Karpas-422 (cell line): ENCODE data around the gene DYSF. TPM values are rescaled to one million over a fixed set of nuclear protein-coding genes. Genes with fewer than 3 reads are reported as not detected.

Source experiments
- DNase-seq: peaks from one replicate; pipeline ENCODE4 v3.0.0-alpha.2; 2015
- H2AFZ ChIP-seq: fragments of 200-600 bp; sonication (generic); 2 replicates; pipeline ENCODE4 v1.6.1; 2014; ENCODE audit warnings: antibody characterized with exemption, low read length, mixed read lengths
- H3K27ac ChIP-seq: fragments of 200-600 bp; sonication (generic); 2 replicates; pipeline ENCODE4 v1.5.1; 2014; ENCODE audit warnings: mild to moderate bottlenecking, low read length, moderate library complexity
- H3K27me3 ChIP-seq: fragments of 200-600 bp; sonication (generic); 2 replicates; pipeline ENCODE4 v1.6.1; 2014; ENCODE audit warnings: low read length, mixed read lengths
- H3K36me3 ChIP-seq: fragments of 200-600 bp; sonication (generic); 2 replicates; pipeline ENCODE4 v1.6.1; 2014; ENCODE audit warnings: low read length, mixed read lengths; ENCODE audit not compliant: insufficient read depth
- H3K4me1 ChIP-seq: fragments of 200-600 bp; sonication (generic); 2 replicates; pipeline ENCODE4 v1.6.1; 2014; ENCODE audit warnings: mild to moderate bottlenecking, low read length, mixed read lengths
- H3K4me2 ChIP-seq: fragments of 200-600 bp; sonication (generic); 2 replicates; pipeline ENCODE4 v1.6.1; 2014; ENCODE audit warnings: low read length, low read depth, mild to moderate bottlenecking; ENCODE audit not compliant: poor library complexity, severe bottlenecking
- H3K4me3 ChIP-seq: fragments of 200-600 bp; sonication (generic); 2 replicates; pipeline ENCODE4 v1.5.1; 2014; ENCODE audit warnings: mild to moderate bottlenecking, antibody characterized with exemption, low read length, mixed read lengths
- H3K79me2 ChIP-seq: fragments of 200-600 bp; sonication (generic); 2 replicates; pipeline ENCODE4 v1.6.1; 2014; ENCODE audit warnings: mild to moderate bottlenecking, low read length, mixed read lengths
- H3K9ac ChIP-seq: fragments of 200-600 bp; sonication (generic); 2 replicates; pipeline ENCODE4 v1.6.0; 2014; ENCODE audit warnings: low read length
- H3K9me2 ChIP-seq: fragments of 200-600 bp; sonication (generic), shearing (Covaris generic); replicated peaks from 2 replicates; pipeline ENCODE4 v1.6.0; 2014; ENCODE audit warnings: mild to moderate bottlenecking, low read length, moderate library complexity; ENCODE audit not compliant: insufficient read depth
- H3K9me3 ChIP-seq: fragments of 300-700, 200-600 bp; sonication (generic); 2 replicates; pipeline ENCODE4 v1.6.1; 2014; ENCODE audit warnings: low read length, mixed read lengths
- H4K20me1 ChIP-seq: fragments of 200-600 bp; sonication (generic); 2 replicates; pipeline ENCODE4 v1.6.1; 2014; ENCODE audit warnings: mild to moderate bottlenecking, antibody characterized with exemption, low read length, low read depth; ENCODE audit not compliant: insufficient read depth
- total RNA-seq: library from RNA; depleted of rRNA; stranded (reverse); fragments of >200 nt; shearing (Covaris generic); gene quantifications from 2 replicates; pipeline ENCODE4 v1.2.3, GENCODE V29; 2014; ENCODE audit warnings: low replicate concordance

The DYSF gene
- total RNA-seq, 1 experiment from 2014 or later = not detected

DNA sequence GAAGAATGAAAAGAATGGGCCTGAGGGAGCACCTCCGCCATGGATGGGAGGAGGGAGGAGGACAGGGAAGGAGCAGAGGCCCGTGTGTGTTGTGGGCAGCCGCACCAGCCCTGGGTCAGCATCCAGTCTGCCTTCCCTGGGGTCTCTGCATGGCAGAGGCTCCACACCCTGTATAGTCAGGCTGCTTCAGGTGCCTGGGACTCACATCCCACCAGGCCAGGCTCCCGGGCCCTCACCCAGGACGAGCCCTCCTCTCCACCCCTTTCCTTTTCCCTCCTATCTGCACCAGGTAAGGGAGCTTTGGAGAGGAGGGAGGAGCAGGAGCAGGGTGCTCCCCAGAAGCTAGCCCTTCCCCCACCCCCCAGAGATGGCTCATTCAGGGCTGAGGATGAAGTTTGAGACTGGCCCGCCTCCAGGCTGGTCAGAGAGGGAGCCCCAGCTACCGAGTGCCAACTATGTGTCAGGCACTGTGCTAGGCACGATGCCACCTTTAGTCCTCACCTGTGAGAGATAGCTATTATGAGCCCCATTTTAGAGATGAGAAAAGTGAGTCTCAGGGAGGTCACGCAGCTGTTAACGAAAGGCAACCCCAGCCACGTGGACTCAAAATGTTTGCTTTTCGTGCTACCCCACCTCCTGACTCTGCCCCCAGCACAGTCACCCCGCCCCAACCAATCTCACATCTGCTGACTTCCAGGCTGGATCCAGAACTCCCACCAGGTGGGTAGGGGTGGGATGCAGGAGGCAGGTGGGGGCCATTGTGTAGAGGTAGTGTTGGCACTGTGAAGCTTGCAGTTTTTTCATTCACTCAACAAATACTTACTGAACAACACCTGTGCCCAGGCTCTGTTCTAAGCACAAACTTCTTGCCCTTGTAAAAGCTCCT lies 242.1 kb downstream of the DYSF start:
- Histone ChIP-seq H3K4me1 (no peaks in the 10 kb centered on the region), H3K9ac (no peak overlapping the region), H3K27me3 (peaks cover 6% of the 10 kb centered on the region; the same call in 1 of the 2 replicates), H3K9me2 (no peaks in the 10 kb centered on the region), H2AFZ (no peak overlapping the region), H3K4me2 (no peak overlapping the region), H3K9me3 (no peaks in the 10 kb centered on the region), H3K79me2 (no peaks in the 10 kb centered on the region), H4K20me1 (no peaks in the 10 kb centered on the region), H3K27ac (no peak overlapping the region), H3K36me3 (no peaks in the 10 kb centered on the region), H3K4me3 (no peak overlapping the region)
- DNase-seq = no peak

DNA sequence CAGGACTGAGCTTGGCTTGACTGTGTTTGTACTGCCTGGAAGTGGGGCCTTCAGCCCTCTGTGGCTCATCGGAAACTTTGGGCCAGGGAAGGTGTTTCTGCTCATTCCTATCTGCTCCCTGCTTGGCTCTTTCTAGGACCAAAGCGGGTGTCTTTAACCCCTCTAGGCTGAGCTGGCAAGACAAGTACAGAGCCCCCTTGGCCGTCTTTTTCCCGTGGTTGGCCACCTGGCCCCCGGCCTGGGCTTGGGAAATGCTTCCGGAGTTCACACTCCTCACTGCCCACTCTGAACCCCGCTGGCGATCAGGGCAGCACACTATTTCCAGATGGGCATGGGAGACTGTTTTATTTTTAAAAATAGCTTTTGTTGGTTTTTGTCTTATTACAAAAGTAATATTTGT lies 243.0 kb downstream of the DYSF start:
- Histone ChIP-seq H2AFZ (no peak overlapping the region), H4K20me1 (no peaks in the 10 kb centered on the region), H3K9me3 (no peaks in the 10 kb centered on the region), H3K27ac (no peak overlapping the region), H3K4me2 (no peak overlapping the region), H3K4me1 (no peaks in the 10 kb centered on the region), H3K79me2 (no peaks in the 10 kb centered on the region), H3K4me3 (no peak overlapping the region), H3K27me3 (peaks cover 6% of the 10 kb centered on the region; the same call in 1 of the 2 replicates), H3K9ac (no peak overlapping the region), H3K9me2 (no peaks in the 10 kb centered on the region), H3K36me3 (no peaks in the 10 kb centered on the region)
- no peak for DNase-seq

GRCh38 chr2:71697106-71698004 lies 244.0 kb downstream of the DYSF start:
- no peaks in the 10 kb centered on the region for H3K9me3 ChIP-seq
- peaks cover 6% of the 10 kb centered on the region; the same call in 1 of the 2 replicates for H3K27me3 ChIP-seq
- no peak overlapping the region for H3K4me3 ChIP-seq
- DNase-seq = no peak
- H3K4me1 ChIP-seq = no peaks in the 10 kb centered on the region
- no peaks in the 10 kb centered on the region for H4K20me1 ChIP-seq
- H3K36me3 ChIP-seq = no peaks in the 10 kb centered on the region
- no peaks in the 10 kb centered on the region for H3K9me2 ChIP-seq
- no peaks in the 10 kb centered on the region for H3K79me2 ChIP-seq
- H3K4me2 ChIP-seq = no peak overlapping the region
- H3K9ac ChIP-seq = no peak overlapping the region
- no peak overlapping the region for H2AFZ ChIP-seq
- H3K27ac ChIP-seq = no peak overlapping the region

DNA sequence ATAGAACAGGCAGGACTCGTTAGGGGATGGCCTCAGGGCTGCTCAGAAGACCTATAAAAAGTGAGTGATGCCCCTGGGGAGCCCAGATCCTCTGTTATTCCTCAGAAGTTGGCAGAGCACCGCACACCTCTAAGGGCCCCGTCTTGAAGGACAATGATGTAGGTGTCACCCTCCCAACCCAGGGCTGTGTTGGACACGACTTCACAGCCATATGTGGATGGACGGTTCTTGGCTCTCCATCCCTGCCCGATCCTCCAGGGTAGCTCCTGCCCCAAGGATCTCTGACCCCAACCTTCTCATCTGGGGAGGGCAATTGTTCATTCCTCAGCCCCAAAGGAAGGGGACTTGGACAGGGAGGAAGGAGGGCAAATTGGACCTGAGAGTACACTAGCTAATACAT lies 246.1 kb downstream of the DYSF start:
- H3K9me3 ChIP-seq = no peaks in the 10 kb centered on the region
- H3K9me2 ChIP-seq = no peaks in the 10 kb centered on the region
- H3K79me2 ChIP-seq = no peaks in the 10 kb centered on the region
- no peak overlapping the region for H2AFZ ChIP-seq
- H4K20me1 ChIP-seq = no peaks in the 10 kb centered on the region
- H3K4me3 ChIP-seq = no peak overlapping the region
- peaks cover 6% of the 10 kb centered on the region; the same call in 1 of the 2 replicates for H3K27me3 ChIP-seq
- no peak for DNase-seq
- H3K9ac ChIP-seq = no peak overlapping the region
- H3K4me2 ChIP-seq = no peak overlapping the region
- no peak overlapping the region for H3K27ac ChIP-seq
- no peaks in the 10 kb centered on the region for H3K4me1 ChIP-seq
- H3K36me3 ChIP-seq = no peaks in the 10 kb centered on the region

- DNase-seq = no peak
- Histone ChIP-seq H3K27ac (no peak overlapping the region), H3K27me3 (peaks cover 6% of the 10 kb centered on the region; the same call in 1 of the 2 replicates), H3K9me2 (no peaks in the 10 kb centered on the region), H3K4me1 (no peaks in the 10 kb centered on the region), H3K9me3 (no peaks in the 10 kb centered on the region), H3K79me2 (no peaks in the 10 kb centered on the region), H2AFZ (no peak overlapping the region), H4K20me1 (no peaks in the 10 kb centered on the region), H3K36me3 (no peaks in the 10 kb centered on the region), H3K4me2 (no peak overlapping the region), H3K4me3 (no peak overlapping the region), H3K9ac (no peak overlapping the region)
Observed at GRCh38 chr2:71700041-71700657, 246.8 kb downstream of the DYSF start.

DNA sequence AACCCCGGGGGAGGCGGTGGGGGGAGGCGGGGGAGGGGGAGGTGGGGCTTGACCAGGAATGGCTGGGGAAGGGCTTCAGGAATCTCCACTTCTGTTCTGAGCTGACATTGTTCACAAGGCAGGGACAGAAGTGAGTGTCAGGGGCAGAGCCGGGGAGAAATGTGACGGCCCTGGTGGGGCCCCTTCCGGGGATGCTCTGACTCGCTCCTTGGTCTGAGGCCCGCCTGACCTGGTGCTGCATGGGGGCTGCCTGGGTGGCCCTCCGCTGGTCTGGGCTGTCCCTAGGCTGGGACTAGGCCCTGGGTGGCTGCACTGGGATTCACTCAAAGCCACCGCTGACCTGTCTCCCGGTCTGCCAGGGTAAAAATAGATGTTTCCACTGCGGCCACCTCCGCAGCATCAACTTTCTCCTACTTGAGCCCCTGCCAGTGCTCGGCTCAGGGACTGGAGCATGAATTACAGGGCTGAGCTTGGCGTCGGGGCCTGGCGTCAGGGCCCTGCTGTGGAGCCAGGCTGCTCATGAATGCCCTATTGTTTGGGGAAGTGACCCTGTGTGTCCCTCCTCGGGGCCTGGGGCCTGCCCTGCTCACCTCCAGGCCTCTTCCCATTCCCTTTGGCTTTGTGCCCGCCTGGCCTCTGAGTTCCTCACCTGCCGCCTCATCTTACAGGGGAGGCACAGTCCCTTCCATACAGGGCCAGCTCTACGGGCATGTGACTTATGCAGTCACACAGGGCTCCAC lies 247.5 kb downstream of the DYSF start:
- no peak overlapping the region for H3K4me3 ChIP-seq
- DNase-seq = no peak
- no peak overlapping the region for H3K9ac ChIP-seq
- peaks cover 6% of the 10 kb centered on the region; the same call in 1 of the 2 replicates for H3K27me3 ChIP-seq
- H3K4me1 ChIP-seq = no peaks in the 10 kb centered on the region
- no peaks in the 10 kb centered on the region for H3K79me2 ChIP-seq
- H3K27ac ChIP-seq = no peak overlapping the region
- no peak overlapping the region for H3K4me2 ChIP-seq
- H3K9me3 ChIP-seq = no peaks in the 10 kb centered on the region
- no peak overlapping the region for H2AFZ ChIP-seq
- H3K9me2 ChIP-seq = no peaks in the 10 kb centered on the region
- no peaks in the 10 kb centered on the region for H3K36me3 ChIP-seq
- no peaks in the 10 kb centered on the region for H4K20me1 ChIP-seq

DNA sequence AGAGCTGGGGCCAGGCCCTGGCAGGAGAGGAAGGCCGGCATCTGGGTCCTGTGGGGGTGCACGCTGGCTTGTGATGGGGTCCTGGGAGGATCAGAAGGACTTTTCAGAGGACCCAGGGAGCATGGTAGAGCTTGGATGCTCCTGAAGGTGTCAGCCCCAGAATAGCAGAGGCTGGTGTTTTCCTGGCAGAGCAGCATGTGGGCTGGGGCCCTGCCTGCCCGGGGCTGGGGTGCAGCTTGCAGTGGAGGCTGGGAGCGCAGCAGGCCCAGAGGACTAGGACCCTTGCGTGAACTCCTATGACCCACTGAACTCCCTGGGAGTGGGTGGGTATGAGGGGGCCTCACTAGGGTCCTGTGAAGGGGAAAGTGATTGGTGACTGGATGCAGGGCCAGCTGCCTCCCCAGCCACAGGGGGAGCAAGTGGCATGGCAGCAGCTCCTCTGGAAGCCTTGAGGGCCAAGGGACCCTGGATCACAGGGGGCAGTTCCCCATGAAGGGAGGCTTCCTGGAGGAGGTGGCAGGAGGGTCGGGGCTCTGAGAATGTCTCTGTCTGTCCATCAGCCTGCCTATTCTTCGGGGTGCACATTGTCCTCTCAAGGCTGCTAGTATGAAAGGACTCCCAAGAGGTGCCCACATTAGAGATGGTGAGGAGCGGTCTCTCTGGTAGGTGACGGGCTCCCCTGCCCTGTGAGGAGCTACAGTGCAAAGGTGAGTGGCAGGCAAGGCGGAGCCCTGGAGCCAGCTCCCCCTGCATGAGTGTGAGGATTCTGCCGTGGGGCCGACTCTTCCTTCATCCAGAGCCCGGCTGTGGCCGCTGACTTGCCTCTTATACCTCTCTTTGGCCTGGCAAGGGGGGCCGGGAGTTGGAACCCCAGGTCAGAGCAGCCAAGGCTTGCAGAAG lies 249.0 kb downstream of the DYSF start:
- H3K4me2 ChIP-seq = no peak overlapping the region
- H3K9me3 ChIP-seq = no peaks in the 10 kb centered on the region
- no peaks in the 10 kb centered on the region for H3K9me2 ChIP-seq
- no peaks in the 10 kb centered on the region for H4K20me1 ChIP-seq
- no peak for DNase-seq
- H3K9ac ChIP-seq = no peak overlapping the region
- no peak overlapping the region for H3K27ac ChIP-seq
- H3K27me3 ChIP-seq = peaks cover 6% of the 10 kb centered on the region; the same call in 1 of the 2 replicates
- H3K4me3 ChIP-seq = no peak overlapping the region
- no peaks in the 10 kb centered on the region for H3K4me1 ChIP-seq
- no peaks in the 10 kb centered on the region for H3K36me3 ChIP-seq
- H3K79me2 ChIP-seq = no peaks in the 10 kb centered on the region
- H2AFZ ChIP-seq = no peak overlapping the region
